Adrenal gland (tissue), 12 donors: Measurements from ENCODE around the gene TCEA2. TPM values are rescaled to one million over a fixed set of nuclear protein-coding genes. Genes with fewer than 3 reads are reported as not detected.

Source experiments
- DNase-seq, 7 donors: peaks; one replicate each; pipeline ENCODE4 v3.0.0-alpha.2; 2019 to 2020
- H3K27ac ChIP-seq, 5 donors: fragments of 200-600 bp; sonication (generic) in 4 of 5; 1 replicate in 3 of 5; 2 replicates in 2 of 5; pipeline versions ENCODE4 v1.5.1 to v1.8.0; 2016 to 2020; ENCODE audit warnings: mild to moderate bottlenecking in 1 of 5
- H3K27me3 ChIP-seq: fragments of 200-600 bp; 2 replicates; pipeline ENCODE4 v1.8.0; 2021
- H3K36me3 ChIP-seq, 2 donors: fragments of 200-600 bp; replicated peaks in 1 of 2; 1 replicate in 1 of 2; 2 replicates in 1 of 2; pipeline versions ENCODE4 v1.5.1 to v1.8.0; 2018 to 2022
- H3K4me1 ChIP-seq, 2 donors: fragments of 200-600 bp; replicated peaks in 1 of 2; 1 replicate in 1 of 2; 2 replicates in 1 of 2; pipeline versions ENCODE4 v1.5.1 to v1.8.0; 2018 to 2021
- H3K4me3 ChIP-seq, 4 donors: fragments of 200-600 bp; sonication (generic) in 3 of 4; one replicate each; pipeline ENCODE4 v1.5.1; 2016 to 2018
- H3K9me3 ChIP-seq, 3 donors: fragments of 200-600 bp; sonication (generic) in 1 of 3; replicated peaks in 1 of 3; 1 replicate in 2 of 3; 2 replicates in 1 of 3; pipeline versions ENCODE4 v1.5.1 to v1.8.0; 2016 to 2021
- CTCF ChIP-seq, 6 experiments: fragments of 450-650 bp in 4 of 6; fragments of 200-600 bp in 2 of 6; sonication (generic) in 1 of 6; IDR thresholded peaks; 1 replicate in 5 of 6; 2 replicates in 1 of 6; pipeline versions ENCODE4 v1.5.1 to v1.8.0; 2016 to 2021; ENCODE audit warnings: antibody characterized with exemption in 6 of 6, mild to moderate bottlenecking in 2 of 6, moderate library complexity in 1 of 6
- POLR2A ChIP-seq, 2 donors: fragments of 450-650 bp; IDR thresholded peaks; one replicate each; pipeline ENCODE4 v1.6.1; 2017; ENCODE audit warnings: antibody characterized with exemption in 2 of 2, mild to moderate bottlenecking in 2 of 2, moderate library complexity in 1 of 2
- WGBS, 4 donors: extraction: QIAGEN DNeasy Blood & Tissue Kit in 2 of 4; methylation state at CpG; one replicate each; pipeline versions ENCODE4 v1.1.5 to v1.1.7; 2013 to 2017; 5-methylcytosine and 5-hydroxymethylcytosine counted together
- intact Hi-C, 2 donors: fragments of 100-400 bp; cut with DNase I; formaldehyde crosslinking; loops; one replicate each; pipeline versions ENCODE4 v1.14.1 to v1.15.0; 2022 to 2023
- polyA plus RNA-seq, 3 donors: library from polyadenylated mRNA; stranded (reverse); fragments of 200-250 nt in 2 of 3; fragments of 350-450 nt in 1 of 3; fragmentation: Illumina TruSeq in 1 of 3; extraction: RNeasy Lipid Tissue Mini Kit (QIAGEN cat#74804) in 1 of 3; gene quantifications; one replicate each; pipeline ENCODE4 v1.2.3, GENCODE V29; 2013 to 2014
- total RNA-seq, 9 donors: library from RNA; depleted of rRNA in 4 of 9; stranded (reverse); fragments of >200 nt in 4 of 9; fragments of 120-200 nt in 1 of 9; fragmentation: NEBNext Ultra II Directional in 1 of 9; extraction: Animal tissue kit (Norgen Biotek cat#: 25700) in 1 of 9; gene quantifications; one replicate each; pipeline versions ENCODE4 v1.1.0 to v1.2.4, GENCODE V29; 2013 to 2023
- donor health status: healthy with polysubstance abuse.
- donor health status: Bipolar disorder and iron deficiency.
- donor health status: DM: yes; HTN: yes; CAD: no.
- donor health status: DM: no; HTN: no; CAD: no.
- donor health status: DM: no; HTN: no; CAD: no.
- donor health status: DM: yes; HTN: yes; CAD: no.

TCEA2 gene
- total and polyA plus RNA-seq, 12 donors = 12.6 to 184 (median 53.7) TPM

- Histone ChIP-seq H3K27ac (no peak overlapping the region), H3K27me3 (no peaks in the 10 kb centered on the region), H3K9me3 (no peaks in the 10 kb centered on the region), H3K4me1 (no peaks in the 10 kb centered on the region), H3K36me3 (peaks cover 0 to 16% of the 10 kb centered on the region in 2 donors), H3K4me3 (no peak overlapping the region)
- TF ChIP-seq CTCF (IDR thresholded peaks at IDR 0.05) = no peak
- TF ChIP-seq POLR2A (IDR thresholded peaks at IDR 0.05) = no peak
- no peak for DNase-seq
- intact Hi-C loops = no loop called here
- WGBS, 4 donors = 84 to 93% (median 90%) methylated on average over 20 to 30 of the region's 30 CpGs
These were observed 8.6 kb downstream of the TCEA2 start for GRCh38 chr20:64071341-64072332.

GRCh38 chr20:64072498-64073063, 9.6 kb downstream of the TCEA2 start:
- Histone ChIP-seq H3K27me3 (no peaks in the 10 kb centered on the region), H3K4me3 (no peak overlapping the region), H3K9me3 (no peaks in the 10 kb centered on the region), H3K36me3 (peaks cover 0 to 16% of the 10 kb centered on the region in 2 donors), H3K27ac (no peak overlapping the region), H3K4me1 (no peaks in the 10 kb centered on the region)
- no peak for DNase-seq
- no peak for TF ChIP-seq CTCF (IDR thresholded peaks at IDR 0.05)
- no peak for TF ChIP-seq POLR2A (IDR thresholded peaks at IDR 0.05)
- intact Hi-C loops = no loop called here
- 86 to 93% (median 89%) methylated on average over 3 to 14 of the region's 14 CpGs for WGBS, 4 donors

- no peak overlapping the region for H3K27ac ChIP-seq
- no peak for DNase-seq
- H3K4me1 ChIP-seq = peaks cover 0 to 3% of the 10 kb centered on the region in 2 donors
- no peak overlapping the region for H3K4me3 ChIP-seq
- peaks cover 0 to 16% of the 10 kb centered on the region in 2 donors for H3K36me3 ChIP-seq
- intact Hi-C loops = no loop called here
- no peaks in the 10 kb centered on the region for H3K9me3 ChIP-seq
- H3K27me3 ChIP-seq = no peaks in the 10 kb centered on the region
- 92 to 95% (median 94%) methylated on average over 5 to 37 of the region's 37 CpGs for WGBS, 4 donors
- no peak for TF ChIP-seq POLR2A (IDR thresholded peaks at IDR 0.05)
- no peak for TF ChIP-seq CTCF (IDR thresholded peaks at IDR 0.05)
These were observed 10.6 kb downstream of the TCEA2 start for GRCh38 chr20:64073476-64074183.
